ENCODE data around the gene MYBPHL.
"Not testable (repeated sequence)": the region's sequence is repeated elsewhere in the genome, so short reads cannot be mapped to it uniquely, and the experiment has no call there.

MYBPHL gene, protein sequence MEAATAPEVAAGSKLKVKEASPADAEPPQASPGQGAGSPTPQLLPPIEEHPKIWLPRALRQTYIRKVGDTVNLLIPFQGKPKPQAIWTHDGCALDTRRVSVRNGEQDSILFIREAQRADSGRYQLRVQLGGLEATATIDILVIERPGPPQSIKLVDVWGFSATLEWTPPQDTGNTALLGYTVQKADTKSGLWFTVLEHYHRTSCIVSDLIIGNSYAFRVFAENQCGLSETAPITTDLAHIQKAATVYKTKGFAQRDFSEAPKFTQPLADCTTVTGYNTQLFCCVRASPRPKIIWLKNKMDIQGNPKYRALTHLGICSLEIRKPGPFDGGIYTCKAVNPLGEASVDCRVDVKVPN

DNA sequence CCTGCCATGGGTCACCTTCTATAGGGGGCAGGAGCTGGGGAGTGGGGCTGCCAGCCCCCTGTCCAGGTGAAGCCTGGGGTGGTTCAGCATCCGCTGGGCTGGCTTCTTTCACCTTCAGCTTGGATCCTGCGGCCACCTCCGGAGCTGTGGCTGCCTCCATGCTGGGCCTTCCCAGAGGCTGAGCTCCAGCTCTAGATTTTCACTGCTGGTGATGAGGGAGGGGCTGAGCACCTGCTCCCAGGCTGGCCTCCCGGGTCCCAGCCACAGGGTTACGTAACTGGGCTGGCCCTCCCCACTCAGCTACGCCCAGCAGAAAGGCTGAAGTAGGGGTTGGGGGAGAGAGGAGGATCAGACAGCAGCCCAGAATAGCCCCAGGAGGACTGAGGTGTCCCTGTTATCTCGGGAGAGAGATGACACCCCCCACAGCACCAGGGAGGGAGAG, at the start of gene MYBPHL:
MYBPHL (minus strand) TSS at position 180 of the 442 bp plus-strand sequence; CDS start at position 160, 20 bp downstream.
- DNase-seq: no peak

DNA sequence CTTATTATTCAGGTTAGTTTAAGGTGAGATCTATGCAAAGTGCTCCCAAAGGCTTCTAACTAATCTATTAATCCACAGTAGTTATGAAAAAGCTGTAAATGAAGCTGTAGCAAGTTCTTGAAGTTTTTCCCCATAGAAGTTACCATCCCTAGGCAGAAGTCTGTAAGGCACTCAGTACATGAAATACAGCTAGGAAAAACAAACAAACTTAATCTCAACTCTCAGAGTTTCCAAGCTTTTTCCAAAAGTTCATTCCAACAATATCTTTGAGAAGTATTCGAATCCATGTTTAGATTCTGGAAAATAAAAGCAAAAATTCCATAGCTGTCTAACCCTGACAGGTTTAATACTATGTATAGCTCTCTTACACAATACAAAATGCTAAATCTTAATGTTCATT, 49.7 kb upstream of the MYBPHL start:
- DNase-seq: no peak

DNA sequence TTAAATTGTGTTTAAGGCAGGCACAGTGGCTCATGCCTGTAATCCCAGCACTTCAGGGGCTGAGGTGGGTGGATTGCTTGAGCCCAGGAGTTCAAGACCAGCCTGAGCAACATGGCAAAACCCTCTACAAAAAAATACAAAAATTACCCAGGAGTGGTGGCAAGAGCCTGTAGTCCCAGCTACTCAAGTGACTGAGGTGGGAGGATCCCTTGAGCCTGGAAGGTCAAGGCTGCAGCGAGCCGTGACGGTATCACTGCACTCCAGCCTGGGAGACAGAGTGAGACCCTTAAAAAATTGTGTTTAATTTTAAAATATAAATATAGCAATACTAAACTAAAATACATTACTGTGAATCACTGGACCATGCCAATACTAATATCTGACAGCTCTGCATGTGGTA, 48.1 kb upstream of the MYBPHL start:
- DNase-seq: no peak

DNA sequence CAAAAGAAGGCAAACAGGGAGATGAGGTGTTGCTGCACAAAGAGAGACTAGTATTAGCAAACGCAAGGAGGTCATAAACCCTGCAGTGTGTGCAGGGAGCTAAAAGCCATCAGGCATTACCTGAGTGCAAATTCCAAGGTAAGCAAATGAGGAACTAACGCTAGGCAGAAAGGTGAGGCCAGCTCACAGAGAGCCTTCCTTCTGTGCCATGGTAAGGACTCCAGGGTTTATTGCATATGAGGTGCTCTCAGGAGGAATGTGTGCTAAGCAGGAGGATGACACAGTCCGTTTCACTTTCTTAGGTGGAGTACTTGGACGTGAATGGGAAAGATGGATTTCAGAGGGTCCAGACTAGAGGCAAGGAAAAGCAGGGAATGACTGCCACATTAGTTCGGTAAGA, 44.6 kb upstream of the MYBPHL start:
- DNase-seq: no peak

DNA sequence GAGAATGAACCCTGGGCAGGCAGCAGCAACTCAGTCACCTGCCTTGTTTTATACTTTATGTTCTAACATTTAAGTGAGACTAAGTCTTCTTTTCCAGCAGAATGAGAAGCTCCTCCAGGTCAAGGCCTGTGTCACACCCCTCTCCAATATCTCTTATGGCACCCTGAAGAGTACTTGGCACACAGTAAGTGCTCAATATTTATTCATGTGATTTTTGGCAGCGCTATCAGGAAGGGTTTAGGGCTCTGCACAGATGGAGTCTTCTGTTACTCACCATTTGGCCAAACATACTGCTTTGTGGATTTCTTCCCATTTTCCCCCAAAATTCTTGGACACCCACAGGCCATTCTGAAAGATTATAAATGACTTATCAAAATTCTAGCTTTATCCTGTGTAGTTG, 43.8 kb upstream of the MYBPHL start:
- DNase-seq: no peak

DNA sequence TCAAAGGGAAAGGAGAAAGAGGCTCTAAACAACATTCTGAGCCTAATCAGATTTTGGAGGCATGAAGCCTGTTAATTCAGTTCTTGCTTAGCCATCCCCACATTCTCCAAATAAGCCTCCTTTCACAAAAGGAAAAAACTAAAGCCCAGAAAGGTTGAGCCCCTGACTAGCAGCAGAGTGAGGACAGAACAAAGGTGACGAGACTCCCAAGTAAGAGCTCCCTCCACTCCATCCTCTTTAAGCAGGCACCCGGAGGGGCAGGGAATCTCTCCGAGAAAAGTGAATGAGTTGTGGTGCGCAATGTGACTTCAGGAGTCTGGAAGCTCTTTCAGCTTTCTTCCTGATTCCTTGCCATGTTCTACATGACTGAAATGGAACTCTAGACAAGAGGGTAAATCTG, 43.4 kb upstream of the MYBPHL start:
- DNase-seq: no peak

DNA sequence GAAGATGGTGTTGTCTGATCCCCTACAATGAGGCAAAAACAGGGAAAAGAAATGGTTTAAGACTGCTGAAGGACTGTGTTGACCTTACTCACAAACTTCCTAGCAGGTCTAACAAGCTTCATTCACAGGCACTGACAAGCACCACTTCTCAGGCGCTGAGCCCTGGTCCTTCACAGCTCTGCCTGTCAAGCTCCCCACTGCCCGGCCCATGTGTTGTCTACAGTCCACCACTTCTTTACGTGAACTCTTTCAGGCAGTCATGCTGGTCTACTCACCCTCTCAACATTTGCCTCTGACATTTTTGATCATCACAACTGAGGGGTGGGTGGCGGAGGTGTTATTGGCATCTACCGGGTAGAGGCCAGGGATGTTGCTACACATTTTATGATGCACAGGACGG, 40.7 kb upstream of the MYBPHL start:
- no peak for DNase-seq

DNA sequence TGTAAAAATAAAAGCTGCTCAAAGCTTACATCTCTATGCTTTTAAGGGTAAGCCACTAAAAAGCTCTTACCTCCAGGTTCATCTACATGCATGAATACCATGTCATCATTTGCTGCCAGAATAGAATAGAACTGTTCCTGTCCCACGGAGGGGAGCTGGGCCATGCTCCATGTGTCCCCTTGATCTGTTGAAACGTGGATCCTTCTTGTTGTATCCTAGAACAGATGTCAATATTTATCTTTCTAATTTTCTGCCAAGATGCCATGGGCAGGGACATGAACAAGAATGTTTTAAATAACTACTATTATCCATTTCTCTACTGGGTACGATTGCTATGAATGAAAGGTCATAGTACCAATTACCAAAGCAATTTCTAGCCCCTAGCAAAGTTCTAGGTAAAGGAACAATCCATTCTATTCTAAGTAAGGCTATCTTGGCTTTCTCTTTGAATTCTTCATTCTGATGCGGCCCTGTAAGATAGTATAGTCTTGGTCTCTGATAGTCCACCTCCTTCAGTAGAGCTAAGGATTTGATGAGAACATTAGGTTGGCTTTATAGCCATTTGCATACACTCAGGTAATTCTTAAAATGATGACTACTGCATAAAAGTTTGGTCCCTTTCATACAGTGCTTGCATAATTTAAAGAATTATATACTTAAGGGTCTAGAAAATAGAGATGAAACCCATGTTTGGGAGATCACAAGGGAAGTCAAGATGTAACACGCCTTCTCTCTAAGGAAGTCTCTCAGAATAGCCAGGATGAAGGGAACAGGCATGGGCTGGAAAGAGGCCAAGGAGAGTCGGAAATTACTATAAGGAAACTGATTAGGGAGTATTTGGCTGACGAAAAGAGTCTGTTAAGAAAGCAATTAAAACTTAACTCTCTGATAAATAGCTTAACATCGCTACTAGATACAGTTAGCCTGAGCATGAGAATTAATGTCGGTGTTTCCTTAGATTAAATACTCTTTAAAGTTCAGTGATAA, 35.4 kb upstream of the MYBPHL start:
- no peak for DNase-seq

DNA sequence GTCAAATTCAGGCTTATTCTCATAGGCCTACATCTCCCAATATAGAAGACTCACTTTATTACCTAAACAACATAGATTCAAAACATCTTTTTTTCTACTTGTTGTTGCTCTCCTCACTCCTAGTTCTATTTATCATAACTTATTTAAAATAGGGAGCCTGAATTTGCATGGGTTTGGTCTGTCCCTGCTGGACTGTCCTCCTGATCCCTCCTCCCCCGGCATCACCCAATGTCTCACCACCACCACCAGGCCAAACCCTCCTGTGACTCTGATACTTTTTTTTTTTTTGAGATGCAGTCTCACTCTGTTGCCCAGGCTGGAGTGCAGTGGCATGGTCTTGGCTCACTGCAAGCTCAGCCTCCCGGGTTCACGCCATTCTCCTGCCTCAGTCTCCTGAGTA, 31.8 kb upstream of the MYBPHL start:
- no peak for DNase-seq

DNA sequence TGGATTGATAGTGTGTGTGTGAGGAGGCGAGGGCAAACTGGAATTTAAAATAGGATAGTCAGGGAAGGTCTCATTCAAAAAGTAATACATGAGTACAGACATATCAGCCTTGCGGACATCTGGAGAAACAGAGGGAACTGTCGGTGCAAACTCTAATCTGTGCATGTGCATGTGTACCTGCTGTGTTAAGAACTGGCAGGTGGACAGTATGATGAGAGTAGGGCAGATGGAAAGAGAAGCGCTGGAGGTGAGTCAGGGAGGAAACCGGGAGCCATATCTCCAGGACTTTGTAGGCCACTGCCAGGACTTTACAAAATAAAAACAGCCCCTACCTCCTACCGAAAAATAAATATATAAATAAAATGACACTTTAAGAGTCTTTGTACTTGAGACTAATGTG, 31.3 kb upstream of the MYBPHL start:
- DNase-seq: no peak

DNA sequence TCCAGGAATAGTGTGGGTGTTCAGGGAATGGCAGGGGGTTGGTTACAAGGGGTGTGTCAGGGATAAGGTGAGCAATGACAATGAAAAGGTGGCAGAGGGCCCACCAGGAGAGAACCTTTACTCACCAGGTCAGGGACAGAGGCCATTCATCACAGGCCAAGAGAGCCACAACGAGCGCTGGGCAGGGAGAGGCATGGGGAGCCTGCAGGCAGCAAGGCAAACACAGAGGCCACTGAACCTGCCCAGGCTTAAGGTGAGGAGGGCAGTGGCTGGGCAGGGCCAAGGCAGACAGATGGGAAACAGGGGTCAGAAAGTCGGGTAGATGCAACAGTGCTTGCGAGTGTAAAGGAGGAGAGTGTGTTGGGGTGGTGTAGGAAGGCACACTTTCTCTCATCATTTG, 28.3 kb upstream of the MYBPHL start:
- no peak for DNase-seq

DNA sequence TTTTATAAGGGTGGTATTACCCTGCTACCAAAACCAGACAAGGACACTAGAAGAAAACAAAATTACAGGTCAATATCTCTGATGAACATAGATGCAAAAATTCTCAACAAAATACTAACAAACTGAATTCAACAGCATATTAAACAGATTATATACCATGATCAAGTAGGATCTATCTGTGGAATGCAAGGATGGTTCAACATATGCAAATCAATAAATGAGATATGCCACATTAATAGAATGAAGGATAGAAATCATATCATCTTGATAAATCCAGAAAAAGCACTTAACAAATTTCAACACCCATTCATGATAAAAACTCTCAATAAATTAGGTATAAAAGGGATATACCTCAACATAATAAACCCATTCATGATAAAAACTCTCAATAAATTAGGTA, 24.3 kb upstream of the MYBPHL start:
- no peak for DNase-seq

DNA sequence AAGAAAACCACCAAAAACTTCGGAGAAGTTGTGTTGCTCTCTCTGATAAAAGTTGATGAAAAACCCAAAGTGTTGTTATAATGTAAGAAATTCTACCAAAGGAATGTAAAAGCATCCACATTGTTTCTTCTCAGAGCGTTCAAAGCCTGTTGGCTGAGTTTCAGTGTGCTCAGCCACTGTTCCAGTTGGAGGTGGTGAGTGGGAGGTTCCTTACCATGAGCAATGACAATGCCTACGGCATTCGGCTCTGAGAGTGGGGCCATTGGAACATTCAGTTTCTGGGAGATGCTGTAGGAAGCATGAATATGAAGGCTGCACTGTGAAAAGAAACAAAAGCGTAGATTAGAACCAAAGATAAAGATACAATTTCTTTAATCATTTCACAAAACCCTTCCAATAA, 20.5 kb upstream of the MYBPHL start:
- DNase-seq: no peak

DNA sequence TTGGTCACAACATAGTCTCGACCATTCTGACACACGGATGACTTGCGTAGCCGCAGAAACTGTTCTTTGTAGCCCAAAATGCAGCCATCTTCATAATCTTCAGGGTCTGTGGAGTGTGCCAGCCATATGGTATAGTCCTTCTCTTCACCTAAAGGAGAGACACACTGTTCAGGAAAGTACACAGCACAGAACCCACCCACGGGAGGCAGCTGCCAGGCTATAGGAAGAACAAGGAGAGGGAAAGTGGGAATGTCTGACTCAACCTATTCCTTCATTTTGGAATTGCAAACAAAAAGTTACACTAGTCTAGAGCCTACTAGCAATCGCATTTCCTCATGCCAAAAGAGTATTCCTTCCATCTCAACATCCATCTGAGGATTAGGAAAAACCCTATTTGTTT, 16.2 kb upstream of the MYBPHL start:
- DNase-seq: no peak

DNA sequence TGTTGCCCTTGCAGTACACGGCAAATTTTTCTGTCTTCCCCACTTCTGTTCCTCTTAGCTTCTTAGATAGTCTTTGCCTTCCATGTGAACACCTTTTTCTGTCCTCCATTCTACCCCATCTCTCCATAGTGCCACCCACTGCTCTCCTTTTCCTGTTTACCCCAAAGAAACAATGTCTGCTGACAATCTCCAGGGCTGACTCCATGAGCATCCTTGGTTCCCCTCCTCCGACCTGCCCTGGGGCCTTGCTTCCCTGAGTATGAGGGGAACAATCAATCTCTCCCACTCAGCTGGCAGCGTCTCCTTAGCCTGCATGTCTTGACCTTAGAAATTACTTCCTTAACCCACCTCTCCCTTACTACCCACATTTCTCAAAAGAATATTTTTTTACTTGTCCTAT, 12.3 kb upstream of the MYBPHL start:
- DNase-seq: no peak

DNA sequence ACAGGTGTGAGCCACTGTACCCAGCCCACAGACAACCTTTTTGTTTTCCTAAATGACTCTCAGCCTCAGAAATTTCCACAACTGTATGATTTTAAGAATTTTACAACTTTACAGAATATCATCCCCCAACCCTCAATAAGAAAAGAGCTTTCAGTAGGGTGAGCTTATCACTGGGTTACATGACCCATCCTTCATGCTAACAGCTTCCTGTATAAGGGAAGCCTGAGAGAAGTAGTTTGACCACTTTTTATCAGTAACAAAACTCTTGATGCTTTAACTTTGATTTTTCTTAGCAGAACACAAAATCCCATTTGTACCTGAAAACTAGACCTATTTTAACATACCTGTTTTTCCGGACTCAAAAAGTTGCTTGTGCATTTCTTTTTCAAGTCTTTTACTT, 9.7 kb upstream of the MYBPHL start:
- DNase-seq: no peak

DNA sequence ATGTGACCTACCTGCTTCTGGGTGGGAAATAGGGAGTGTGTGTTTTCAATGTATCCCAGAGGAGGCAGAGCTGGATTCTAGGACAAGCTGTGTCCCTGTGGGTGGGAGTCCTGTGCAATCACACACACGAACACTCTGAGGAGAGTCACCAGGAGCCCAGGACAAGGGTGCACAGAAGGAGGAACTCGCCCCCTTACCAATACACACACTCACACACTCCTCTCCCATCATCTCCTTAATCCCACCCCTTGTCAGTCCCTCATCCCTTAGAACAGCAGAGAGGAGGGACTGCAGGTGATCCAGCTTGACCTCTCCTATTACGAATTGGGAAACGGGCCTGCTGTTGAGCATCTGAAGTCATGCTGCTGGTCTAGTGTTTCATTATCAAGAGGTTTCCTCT, 8.5 kb upstream of the MYBPHL start:
- DNase-seq: no peak

DNA sequence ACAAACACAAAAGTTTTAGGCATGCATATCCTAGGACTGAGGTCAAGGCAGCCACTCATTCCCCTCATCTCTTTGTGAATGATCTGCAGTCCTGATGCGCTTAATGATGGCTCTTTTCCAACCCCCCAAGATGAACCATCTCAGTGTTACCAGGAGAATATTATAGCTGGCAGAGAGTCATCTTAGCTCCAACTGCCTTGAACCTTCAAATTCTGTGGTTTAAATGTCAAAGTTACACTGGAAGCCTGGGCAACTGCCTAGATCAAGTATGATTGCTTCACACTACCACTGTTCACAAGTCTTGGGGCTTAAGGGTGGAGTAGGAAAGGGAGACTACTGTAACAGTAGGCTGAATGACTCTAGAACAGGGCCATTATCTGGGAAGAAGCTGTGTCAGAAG, 8.0 kb upstream of the MYBPHL start:
- no peak for DNase-seq

DNA sequence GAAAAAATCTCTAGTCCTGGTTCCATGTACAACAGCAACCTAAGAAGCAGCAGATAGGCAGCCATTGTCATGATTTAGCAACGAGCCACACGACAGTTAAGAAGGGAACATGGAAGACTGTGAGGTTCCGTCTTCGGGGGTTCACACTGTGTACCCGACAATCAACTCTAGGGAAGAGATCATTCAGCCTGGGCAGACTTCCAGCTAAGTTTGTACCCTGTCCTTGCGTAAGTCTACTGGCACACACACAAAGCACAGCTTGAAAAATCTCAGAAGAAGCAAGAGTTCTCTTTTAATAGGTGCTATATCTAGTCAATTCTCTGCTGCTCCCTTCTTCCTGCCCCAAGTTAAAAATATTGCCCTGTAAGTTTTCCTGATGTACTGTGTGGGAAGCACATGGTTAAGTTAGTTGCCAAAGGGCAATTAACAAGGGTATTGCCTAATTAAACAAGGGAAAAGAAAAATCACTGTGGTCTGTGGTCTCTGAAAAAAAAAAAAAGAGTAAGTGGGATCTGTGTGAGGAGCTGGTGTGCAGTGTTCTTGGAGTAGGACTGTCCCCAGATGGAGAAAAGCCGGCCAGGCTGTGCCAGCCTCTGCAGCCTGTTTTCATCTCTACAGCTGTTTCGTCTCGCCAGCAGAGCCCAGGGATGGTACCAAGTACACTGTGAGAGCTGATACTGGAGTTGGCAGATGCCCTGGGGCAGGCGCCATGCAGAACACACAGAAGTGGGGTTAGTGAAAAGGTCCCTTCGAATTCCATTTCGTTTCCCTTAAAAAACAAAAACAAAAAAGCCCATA, 6.4 kb upstream of the MYBPHL start:
- DNase-seq: no peak

DNA sequence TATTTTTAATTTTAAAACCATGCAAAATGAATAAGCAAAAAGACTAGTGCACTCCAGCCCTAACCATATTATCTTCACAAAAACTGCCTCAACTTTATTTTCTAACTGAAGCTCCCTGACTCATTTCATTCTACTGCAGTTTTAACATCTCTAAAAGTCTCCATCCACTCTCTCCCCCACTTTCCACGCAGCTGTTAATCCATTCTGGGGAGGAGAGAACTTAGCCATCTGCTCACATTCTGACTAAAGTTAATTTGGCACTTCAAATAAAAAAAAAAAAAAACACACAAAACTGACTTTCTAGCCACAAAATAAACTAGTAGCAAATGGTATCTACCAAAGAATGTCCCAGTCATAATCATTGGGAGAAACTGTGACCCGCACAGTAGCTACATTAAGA, 5.4 kb upstream of the MYBPHL start:
- DNase-seq: no peak

DNA sequence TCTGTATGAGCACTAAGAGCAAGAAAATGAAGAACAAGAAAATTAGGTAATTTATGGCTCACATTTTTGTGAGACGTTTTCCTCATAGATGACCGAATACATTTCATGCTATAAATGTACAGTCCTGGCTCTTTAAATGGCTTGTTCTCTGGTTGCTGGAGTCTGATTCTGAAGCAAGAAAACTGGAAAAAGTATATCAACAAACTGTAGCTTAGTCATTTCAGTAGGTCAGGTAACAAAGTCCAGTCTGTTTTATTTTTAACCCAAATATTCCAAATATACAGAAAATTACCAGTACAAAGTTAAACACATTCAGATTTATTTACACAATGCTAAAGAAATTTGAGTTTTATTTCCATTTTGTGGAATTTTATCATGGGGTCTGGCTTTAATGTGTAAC, 2.5 kb upstream of the MYBPHL start:
- DNase-seq: no peak

DNA sequence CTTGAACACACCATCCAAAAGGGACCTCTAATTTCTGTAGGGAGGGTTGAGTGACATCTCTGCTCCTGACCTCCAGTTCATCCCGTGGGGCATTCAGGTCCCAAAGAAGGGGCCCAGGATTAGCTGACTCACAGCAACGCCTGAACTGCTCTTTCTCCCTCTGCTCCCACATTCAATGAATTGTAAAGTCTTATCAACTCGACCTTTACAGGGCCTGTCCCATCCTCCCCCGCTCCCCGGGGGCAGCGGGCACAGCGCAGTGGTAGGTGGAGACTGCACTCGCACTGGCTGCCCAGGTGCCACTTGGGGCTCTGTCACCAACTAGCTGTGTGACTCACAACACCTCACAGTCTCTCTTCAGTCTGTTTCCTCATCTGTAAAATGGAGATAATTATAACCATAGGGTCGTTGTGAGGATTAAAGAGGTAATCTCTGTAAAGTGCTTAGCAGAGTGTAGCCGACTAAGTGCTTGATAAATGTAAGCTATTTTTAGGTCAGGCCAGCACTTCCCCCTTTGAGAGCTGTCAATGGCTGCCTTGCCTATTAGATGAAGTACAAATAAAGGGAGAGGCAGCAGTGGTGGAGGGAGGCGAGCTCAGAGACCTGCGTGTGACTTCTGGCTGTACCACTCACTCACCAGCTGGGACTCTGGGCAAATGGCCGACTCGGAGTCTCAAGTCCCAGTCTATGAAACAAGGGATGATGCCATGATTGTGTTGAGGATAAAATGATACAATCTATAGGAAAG, 637 bp upstream of the MYBPHL start:
- peak; percentile 45 for DNase-seq

DNA sequence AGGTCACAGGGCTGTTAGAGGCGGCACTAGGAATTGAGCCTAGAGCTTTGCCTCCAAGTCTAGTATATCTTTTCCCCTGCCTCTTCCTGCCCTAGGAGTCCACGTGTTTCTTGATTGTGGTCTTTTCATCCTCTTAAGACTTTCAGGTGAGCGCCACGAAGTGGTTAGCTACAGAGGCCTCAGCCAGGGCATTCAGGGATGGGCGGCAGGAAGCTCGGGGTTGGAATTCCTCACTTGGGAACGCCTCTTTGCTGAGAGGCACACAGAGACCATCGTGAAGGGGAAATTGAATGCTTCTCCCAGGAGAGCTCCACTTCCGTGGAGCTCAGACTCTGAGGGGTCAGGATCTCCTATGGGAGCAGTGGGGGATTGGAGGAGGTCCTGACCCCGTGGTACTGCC, 820 bp downstream of the MYBPHL start:
- DNase-seq: not testable (repeated sequence)
